ENCODE data around the gene ARID1B. TPM values are rescaled to one million over a fixed set of nuclear protein-coding genes. Genes with fewer than 3 reads are reported as not detected.

The ARID1B gene
- total RNA-seq, 2 donors from 2014 or later, result 66.7 to 67.3 TPM

DNA sequence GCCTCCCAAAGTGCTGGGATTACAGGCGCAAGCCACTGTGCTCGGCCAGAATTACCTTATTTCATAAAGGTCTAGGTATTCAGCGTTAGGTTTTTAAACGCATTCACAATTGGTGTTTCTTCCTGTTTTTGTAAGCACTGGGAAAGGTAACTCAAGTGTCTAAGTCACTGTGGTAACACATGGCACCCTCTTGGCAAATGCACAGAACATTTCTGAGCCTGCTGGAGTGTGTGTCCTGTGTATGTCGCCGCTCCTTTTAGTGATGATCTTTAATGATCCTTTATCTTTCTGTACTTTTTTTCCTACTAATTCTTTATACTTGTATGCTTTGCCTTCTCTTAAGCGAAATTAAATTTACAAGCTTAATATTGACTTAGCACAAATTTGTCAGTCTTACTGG lies 263.0 kb downstream of the ARID1B start:
- Mint-ChIP-seq H3K4me3 (no peak overlapping the region), H3K9me3 (no peaks in the 10 kb centered on the region), H3K27me3 (no peaks in the 10 kb centered on the region), H3K27ac (no peak overlapping the region), H3K4me1 (no peaks in the 10 kb centered on the region), H3K36me3 (ENCODE audit: low read depth) (peaks cover 7% of the 10 kb centered on the region)
- no peak for ATAC-seq (replicated peaks)

DNA sequence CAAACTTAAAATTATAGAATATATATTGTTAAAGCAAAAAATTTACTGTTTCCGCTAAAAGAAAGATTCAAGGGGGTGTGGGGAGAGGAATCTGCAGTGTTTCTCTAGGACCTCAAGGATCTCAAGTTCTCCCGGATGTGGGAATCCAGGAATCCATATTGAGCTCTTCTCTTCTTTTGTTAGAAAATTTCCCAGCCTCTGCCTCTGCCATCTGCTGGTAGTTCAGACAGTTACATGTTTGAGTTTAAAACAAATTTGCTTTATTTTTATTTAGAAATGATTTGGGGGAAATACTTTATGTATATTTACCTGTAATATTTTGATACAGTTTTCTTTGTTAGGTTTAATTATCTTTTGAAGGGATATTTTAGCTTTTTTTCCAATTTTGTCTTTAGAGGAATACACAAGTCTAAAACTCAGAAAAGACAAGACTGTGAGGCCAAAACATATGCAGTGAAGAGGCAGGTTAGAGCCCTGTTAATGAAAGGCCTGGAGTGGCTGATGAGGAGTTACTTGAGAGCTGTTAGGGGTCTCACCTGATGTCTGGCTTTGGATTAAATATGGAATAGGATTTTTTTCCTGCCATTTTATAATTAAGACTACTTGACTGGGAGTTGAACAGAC lies 268.8 kb downstream of the ARID1B start:
- Mint-ChIP-seq H3K36me3 (ENCODE audit: low read depth) (peaks cover 7% of the 10 kb centered on the region), H3K4me1 (peaks cover 3% of the 10 kb centered on the region), H3K27me3 (no peaks in the 10 kb centered on the region), H3K9me3 (no peaks in the 10 kb centered on the region), H3K27ac (no peak overlapping the region), H3K4me3 (no peak overlapping the region)
- no peak for ATAC-seq (replicated peaks)

DNA sequence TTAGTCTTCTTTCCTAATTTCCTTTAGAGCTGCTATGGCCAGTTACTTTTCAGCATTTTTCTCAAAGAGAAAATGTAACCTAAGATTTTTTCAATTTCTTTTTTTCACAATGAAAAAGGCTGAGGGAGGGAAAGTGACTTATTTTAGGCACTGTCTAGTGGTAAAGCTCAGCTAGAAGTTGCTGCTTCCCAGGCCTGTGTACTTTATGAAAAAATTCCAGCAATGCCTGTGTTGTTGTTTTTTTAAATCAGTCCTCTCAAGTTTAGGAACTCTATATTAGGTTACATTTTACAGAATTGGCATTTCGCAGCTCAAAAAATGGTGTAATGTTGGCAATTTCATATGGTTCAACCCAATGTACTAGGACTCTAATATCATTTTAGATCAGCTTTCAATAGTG lies 269.6 kb downstream of the ARID1B start:
- H3K4me3 Mint-ChIP-seq, result no peak overlapping the region
- H3K36me3 Mint-ChIP-seq (ENCODE audit: low read depth), result peaks cover 3% of the 10 kb centered on the region
- no peak for ATAC-seq (replicated peaks)
- no peaks in the 10 kb centered on the region for H3K27me3 Mint-ChIP-seq
- H3K27ac Mint-ChIP-seq, result no peak overlapping the region
- H3K4me1 Mint-ChIP-seq, result peaks cover 5% of the 10 kb centered on the region
- no peaks in the 10 kb centered on the region for H3K9me3 Mint-ChIP-seq

DNA sequence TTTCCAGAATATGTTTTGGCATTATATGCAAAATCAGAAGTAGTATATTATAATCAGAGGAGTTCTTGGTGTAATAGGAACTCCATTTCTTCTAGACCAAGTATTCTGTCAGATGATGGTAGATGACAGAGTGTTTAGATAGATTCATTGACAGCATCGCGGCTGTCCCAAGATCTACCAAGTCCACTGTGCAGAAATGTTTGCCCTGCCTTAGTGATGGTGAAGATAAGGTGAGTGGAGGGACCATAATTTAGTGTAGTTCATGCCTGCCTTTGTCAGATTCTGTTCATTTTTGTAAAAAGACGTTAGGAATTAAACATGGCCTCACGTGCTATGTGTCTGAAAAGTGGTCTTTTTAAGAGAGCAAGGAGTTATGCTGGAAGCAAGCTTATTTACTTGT lies 270.1 kb downstream of the ARID1B start:
- no peaks in the 10 kb centered on the region for H3K27me3 Mint-ChIP-seq
- H3K4me1 Mint-ChIP-seq, result peaks cover 5% of the 10 kb centered on the region
- H3K36me3 Mint-ChIP-seq (ENCODE audit: low read depth), result no peaks in the 10 kb centered on the region
- no peak overlapping the region for H3K4me3 Mint-ChIP-seq
- H3K27ac Mint-ChIP-seq, result no peak overlapping the region
- no peaks in the 10 kb centered on the region for H3K9me3 Mint-ChIP-seq
- no peak for ATAC-seq (replicated peaks)

DNA sequence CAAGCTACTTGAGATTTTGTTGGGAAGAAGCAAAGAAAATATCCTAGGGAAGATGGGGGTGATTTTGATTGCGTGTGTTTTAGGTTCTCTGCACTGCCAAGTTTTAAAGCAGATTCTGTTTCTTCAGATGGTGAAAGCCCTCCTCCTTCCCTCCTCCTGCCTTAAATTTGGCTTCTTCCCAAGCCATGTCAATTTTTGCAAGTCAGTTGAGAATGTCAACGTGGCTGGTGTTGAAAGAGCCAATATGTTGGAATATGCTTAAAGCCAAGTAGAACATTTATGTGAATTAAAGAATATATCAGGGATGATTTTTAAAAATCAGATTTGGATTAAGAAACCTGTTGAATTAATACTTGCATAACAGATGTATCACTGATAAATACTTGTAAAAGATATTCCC lies 270.8 kb downstream of the ARID1B start:
- Mint-ChIP-seq H3K27me3 (no peaks in the 10 kb centered on the region), H3K4me3 (no peak overlapping the region), H3K4me1 (peaks cover 5% of the 10 kb centered on the region), H3K9me3 (no peaks in the 10 kb centered on the region), H3K36me3 (ENCODE audit: low read depth) (no peaks in the 10 kb centered on the region), H3K27ac (no peak overlapping the region)
- ATAC-seq (replicated peaks), result no peak

DNA sequence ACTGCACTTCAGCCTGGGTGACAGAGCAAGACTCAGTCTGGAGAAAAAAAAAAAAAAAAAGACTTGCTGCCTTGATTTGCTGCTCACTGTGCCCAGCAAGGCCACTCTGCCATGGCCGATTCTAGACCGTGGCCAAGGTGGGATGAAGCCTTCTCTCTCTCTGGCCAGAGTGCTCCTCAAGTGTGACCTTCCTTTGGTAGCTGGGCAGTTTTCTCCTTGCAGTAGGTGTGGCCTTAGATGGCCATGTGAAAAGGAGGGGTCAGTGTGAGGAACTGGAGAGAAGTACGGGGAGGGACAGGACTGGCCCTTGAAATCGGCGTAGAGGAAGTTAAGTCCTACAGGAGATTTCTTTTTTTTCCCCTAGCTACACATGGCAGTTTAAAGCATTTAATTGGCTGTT lies 272.0 kb downstream of the ARID1B start:
- no peak overlapping the region for H3K27ac Mint-ChIP-seq
- H3K9me3 Mint-ChIP-seq, result no peaks in the 10 kb centered on the region
- H3K36me3 Mint-ChIP-seq (ENCODE audit: low read depth), result no peaks in the 10 kb centered on the region
- H3K4me1 Mint-ChIP-seq, result peaks cover 6% of the 10 kb centered on the region
- H3K27me3 Mint-ChIP-seq, result no peaks in the 10 kb centered on the region
- ATAC-seq (replicated peaks), result no peak
- H3K4me3 Mint-ChIP-seq, result no peak overlapping the region

DNA sequence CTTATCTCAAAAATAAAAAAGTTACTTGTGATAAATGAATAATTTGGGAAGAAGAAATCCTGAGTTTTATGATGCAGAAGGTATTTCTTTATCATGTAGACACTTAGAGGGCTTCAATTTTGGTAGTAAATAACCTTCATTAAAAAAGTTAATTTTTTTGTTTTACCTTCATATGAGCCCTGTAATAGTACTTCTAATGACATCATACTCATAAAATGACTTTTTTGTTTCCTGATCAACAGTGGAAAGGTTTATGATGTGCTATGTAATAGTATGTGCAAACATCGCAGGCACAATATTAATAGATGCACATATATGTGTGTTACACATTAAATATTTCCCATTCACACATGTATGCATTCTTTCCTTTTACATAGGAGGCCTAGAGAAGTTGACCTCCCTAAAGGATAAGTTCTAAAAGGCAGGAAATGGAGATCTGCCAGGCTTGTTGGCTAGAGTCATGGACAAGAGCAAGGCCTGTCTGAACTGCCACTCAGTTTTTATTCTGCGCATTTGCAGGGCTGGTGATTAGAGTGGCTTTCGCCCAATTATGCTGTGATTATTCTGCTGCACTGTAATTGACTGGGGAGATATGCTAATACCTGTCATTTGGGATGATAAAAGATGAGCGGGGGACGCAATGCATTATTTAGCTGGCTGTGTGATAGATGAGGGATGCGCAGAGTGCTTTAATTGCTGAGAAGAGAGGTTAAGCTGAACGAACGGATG lies 273.5 kb downstream of the ARID1B start:
- H3K4me3 Mint-ChIP-seq, result no peak overlapping the region
- H3K27ac Mint-ChIP-seq, result peak overlapping the region; percentile 18
- peaks cover 6% of the 10 kb centered on the region for H3K36me3 Mint-ChIP-seq (ENCODE audit: low read depth)
- no peak for ATAC-seq (replicated peaks)
- H3K9me3 Mint-ChIP-seq, result no peaks in the 10 kb centered on the region
- peaks cover 21% of the 10 kb centered on the region for H3K4me1 Mint-ChIP-seq
- H3K27me3 Mint-ChIP-seq, result no peaks in the 10 kb centered on the region

DNA sequence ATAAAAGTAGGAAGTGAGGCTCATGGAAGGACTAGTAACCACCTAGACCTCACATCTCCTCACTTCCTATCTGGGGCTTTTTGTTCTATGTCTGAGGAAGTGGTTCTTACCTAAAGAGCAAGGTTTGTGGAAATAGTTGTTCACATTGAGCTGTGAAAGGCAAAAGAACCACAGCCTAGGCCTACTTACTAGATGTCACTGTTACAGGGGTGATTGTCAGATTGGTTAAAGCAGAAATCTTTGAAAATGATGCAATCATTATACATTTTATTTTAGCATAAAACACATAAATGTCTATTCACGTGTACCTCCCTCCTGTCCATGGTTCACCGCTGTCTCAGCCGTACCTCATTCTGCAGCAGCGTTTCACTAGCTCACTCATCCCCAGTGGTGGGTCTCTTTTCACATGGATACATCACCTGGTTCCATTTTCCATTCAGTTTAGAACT lies 277.4 kb downstream of the ARID1B start:
- peaks cover 32% of the 10 kb centered on the region for H3K4me1 Mint-ChIP-seq
- H3K9me3 Mint-ChIP-seq, result no peaks in the 10 kb centered on the region
- H3K4me3 Mint-ChIP-seq, result peak overlapping the region; percentile 77
- H3K27me3 Mint-ChIP-seq, result no peaks in the 10 kb centered on the region
- peak overlapping the region; percentile 96 for H3K27ac Mint-ChIP-seq
- peak; percentile 84 for ATAC-seq (replicated peaks)
- H3K36me3 Mint-ChIP-seq (ENCODE audit: low read depth), result peaks cover 6% of the 10 kb centered on the region

DNA sequence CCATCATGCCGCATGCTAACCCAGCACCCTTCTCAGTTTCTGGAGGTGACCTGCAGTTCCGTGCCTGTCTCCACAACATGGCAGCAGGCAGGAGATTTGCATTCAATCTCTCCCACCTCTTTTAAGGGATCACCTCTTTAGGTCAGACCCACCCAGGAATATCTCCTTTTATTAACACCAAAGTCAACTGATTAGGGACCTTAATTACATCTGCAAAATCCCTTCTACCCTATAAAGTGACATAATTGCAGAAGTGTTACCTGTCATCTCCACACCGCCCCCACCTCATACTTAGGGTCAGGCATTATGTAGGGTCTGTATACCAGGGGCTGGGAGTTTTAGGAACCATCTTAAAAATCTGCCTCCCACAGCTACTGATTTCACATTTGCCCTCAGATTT lies 278.7 kb downstream of the ARID1B start:
- Mint-ChIP-seq H3K36me3 (ENCODE audit: low read depth) (peaks cover 6% of the 10 kb centered on the region), H3K4me3 (peak overlapping the region; percentile 77), H3K27ac (peak overlapping the region; percentile 96), H3K27me3 (no peaks in the 10 kb centered on the region), H3K9me3 (no peaks in the 10 kb centered on the region), H3K4me1 (peaks cover 30% of the 10 kb centered on the region)
- ATAC-seq (replicated peaks), result peak; percentile 23

DNA sequence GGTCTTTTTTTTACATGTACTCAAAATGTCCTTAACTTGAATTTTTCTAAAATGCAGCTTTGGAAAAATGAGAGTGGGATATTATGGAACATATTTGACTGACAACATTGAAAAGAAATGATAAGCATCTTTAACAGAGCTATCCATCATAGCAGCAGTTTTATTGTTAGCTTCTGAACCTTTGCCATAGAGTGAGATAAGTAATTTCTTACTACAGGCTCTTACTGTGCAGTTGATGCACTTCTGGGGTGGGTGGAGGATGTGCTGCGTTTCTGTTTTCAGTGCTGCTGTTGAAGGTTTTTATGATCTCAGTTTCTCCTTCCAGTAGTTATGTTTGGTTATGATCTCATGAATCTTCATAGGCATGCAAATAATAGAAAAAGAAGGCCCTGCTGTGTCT lies 279.1 kb downstream of the ARID1B start:
- H3K36me3 Mint-ChIP-seq (ENCODE audit: low read depth), result peaks cover 6% of the 10 kb centered on the region
- peaks cover 26% of the 10 kb centered on the region for H3K4me1 Mint-ChIP-seq

DNA sequence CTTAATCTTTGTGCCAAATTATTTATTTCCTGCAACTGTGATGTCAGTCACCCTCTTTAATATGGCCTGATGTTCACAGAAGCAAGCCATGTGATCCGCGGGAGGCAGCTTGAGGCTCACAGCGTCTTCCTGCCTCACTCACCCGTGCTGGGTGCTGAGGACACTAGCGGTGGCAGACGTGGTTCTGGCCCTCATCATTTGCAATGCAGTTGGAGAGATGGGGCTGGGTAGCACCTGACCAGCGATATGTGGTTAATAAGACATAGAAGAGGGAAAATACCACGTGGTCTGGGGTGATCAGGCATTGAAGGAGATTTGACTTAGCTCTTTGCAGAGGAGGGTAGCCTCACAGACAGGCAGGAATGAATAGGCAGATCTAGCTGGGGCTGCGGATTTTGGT lies 281.4 kb downstream of the ARID1B start:
- Mint-ChIP-seq H3K4me1 (peaks cover 31% of the 10 kb centered on the region), H3K27me3 (no peaks in the 10 kb centered on the region), H3K36me3 (ENCODE audit: low read depth) (peaks cover 6% of the 10 kb centered on the region), H3K9me3 (no peaks in the 10 kb centered on the region), H3K27ac (peak overlapping the region; percentile 4), H3K4me3 (no peak overlapping the region)
- no peak for ATAC-seq (replicated peaks)

More for the DNA sequence above, 279.1 kb downstream of the ARID1B start:
- Mint-ChIP-seq H3K27me3 (no peaks in the 10 kb centered on the region), H3K9me3 (no peaks in the 10 kb centered on the region), H3K4me3 (peak overlapping the region; percentile 77), H3K27ac (peak overlapping the region; percentile 96)
- peak; percentile 84 for ATAC-seq (replicated peaks)

DNA sequence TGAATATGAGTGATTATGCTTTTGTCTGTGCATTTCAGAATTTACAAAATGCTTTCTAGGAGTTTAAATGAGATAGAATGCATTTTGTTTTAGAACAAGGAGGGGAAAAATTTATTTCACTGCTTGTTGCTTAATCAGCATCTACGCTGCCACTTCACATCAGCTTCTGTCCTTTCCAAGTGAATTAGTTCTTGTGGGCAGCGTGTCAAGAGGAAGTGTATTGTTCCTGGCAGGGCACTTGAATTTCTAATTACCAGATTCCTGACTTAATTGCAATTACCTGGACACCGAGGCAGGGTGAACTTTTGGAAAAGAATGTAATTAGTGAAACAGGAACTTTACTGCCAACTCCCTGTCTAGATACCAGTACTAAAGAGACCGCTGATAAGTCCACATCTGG lies 282.6 kb downstream of the ARID1B start:
- peaks cover 26% of the 10 kb centered on the region for H3K4me1 Mint-ChIP-seq
- H3K27ac Mint-ChIP-seq, result no peak overlapping the region
- H3K4me3 Mint-ChIP-seq, result no peak overlapping the region
- H3K36me3 Mint-ChIP-seq (ENCODE audit: low read depth), result peaks cover 2% of the 10 kb centered on the region
- no peaks in the 10 kb centered on the region for H3K9me3 Mint-ChIP-seq
- H3K27me3 Mint-ChIP-seq, result no peaks in the 10 kb centered on the region
- ATAC-seq (replicated peaks), result no peak

DNA sequence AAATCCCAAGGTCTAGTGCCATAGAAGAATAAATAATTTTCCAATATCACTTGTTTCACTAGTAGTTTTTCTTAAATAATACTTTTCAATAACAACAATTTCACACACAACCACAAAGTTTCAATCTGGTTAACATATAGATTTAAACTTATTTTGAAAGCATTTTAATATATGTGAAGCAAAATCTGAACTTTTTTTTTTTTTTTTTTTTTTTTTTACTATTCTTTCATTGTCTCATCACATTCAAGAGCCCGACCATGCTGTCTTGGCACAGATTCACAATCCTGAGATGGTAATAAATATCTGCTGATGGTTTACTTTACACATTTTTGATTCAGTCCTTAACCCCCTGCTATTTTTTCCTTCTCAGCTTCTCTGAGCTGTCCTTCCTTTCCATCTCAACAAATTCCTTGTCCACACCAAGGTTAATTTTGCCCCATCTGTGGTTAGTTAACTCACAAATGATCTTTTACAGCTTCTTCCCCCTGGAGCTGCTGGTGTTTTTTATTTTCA lies 283.3 kb downstream of the ARID1B start:
- no peak for ATAC-seq (replicated peaks)
- H3K4me3 Mint-ChIP-seq, result no peak overlapping the region
- peaks cover 19% of the 10 kb centered on the region for H3K4me1 Mint-ChIP-seq
- H3K27ac Mint-ChIP-seq, result no peak overlapping the region
- H3K9me3 Mint-ChIP-seq, result no peaks in the 10 kb centered on the region
- H3K36me3 Mint-ChIP-seq (ENCODE audit: low read depth), result no peaks in the 10 kb centered on the region
- H3K27me3 Mint-ChIP-seq, result no peaks in the 10 kb centered on the region

DNA sequence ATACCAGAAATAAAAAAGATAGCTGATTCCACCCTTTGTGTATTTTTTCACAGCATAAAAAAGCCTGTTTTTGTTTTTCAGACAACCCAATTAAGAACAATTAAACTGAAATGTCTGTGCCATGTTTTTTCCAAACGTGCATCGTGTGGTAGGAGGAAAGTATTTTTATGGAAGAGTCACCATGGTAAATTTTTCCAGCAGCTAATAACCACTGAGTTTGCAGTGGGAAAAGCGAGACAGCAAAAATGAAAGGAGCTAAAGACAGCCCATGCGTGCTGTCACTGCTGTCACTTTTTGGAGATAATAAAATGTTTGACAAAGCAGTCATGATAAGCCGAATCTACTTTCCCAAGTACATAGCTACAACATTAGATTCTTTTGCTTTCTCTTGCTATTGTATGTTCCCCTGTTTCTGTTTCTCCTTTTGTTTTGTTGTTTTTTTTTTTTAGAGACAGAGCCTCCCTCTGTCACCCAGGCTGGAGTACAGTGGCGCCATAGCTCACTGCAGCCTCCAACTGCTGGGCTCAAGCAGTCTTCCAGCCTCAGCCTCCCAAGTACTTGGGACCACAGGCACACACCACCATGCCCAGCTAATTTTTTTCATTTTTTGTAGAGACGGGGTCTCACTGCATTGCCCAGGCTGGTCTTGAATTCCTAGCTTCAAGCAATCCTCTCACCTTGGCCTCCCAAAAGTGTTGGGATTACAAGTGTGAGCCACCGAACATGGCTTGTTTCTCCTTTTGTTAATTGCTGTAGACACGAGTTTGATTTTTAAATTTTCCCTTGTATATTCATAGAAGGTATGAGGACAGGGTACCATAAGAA lies 284.8 kb downstream of the ARID1B start:
- H3K27ac Mint-ChIP-seq, result no peak overlapping the region
- no peaks in the 10 kb centered on the region for H3K36me3 Mint-ChIP-seq (ENCODE audit: low read depth)
- ATAC-seq (replicated peaks), result no peak
- H3K4me3 Mint-ChIP-seq, result no peak overlapping the region
- H3K4me1 Mint-ChIP-seq, result peaks cover 23% of the 10 kb centered on the region
- no peaks in the 10 kb centered on the region for H3K9me3 Mint-ChIP-seq
- no peaks in the 10 kb centered on the region for H3K27me3 Mint-ChIP-seq

Measured in activated T-helper 17 cell treated with anti-CD3 and anti-CD28 coated beads, Interleukin-2, amount 50 U/mL, for 72 hours (primary cell).